Measurements from ENCODE around the gene THBD.

THBD gene

GRCh38 chr20:23094927-23095326, 45.5 kb upstream of the THBD start:
- no peaks in the 10 kb centered on the region for H3K27me3 ChIP-seq (replicated peaks; ENCODE audit: control insufficient read depth, insufficient read depth, low read length)
- no peak for TF ChIP-seq CTCF (IDR thresholded peaks at IDR 0.05; ENCODE audit: insufficient read depth, low read length, poor library complexity, severe bottlenecking)
- H3K36me3 ChIP-seq (ENCODE audit: control insufficient read depth, insufficient read depth, low read length): no peaks in the 10 kb centered on the region
- H3K4me3 ChIP-seq (replicated peaks; ENCODE audit: low read depth, low read length): no peak overlapping the region
- DNase-seq (ENCODE audit: extremely low read depth, insufficient read length): no peak

GRCh38 chr20:23094213-23094896, 44.9 kb upstream of the THBD start:
- Histone ChIP-seq H3K4me3 (replicated peaks; ENCODE audit: low read depth, low read length) (no peak overlapping the region), H3K36me3 (ENCODE audit: control insufficient read depth, insufficient read depth, low read length) (no peaks in the 10 kb centered on the region), H3K27me3 (replicated peaks; ENCODE audit: control insufficient read depth, insufficient read depth, low read length) (no peaks in the 10 kb centered on the region)
- DNase-seq (ENCODE audit: extremely low read depth, insufficient read length): no peak
- no peak for TF ChIP-seq CTCF (IDR thresholded peaks at IDR 0.05; ENCODE audit: insufficient read depth, low read length, poor library complexity, severe bottlenecking)

GRCh38 chr20:23093613-23094012, 44.1 kb upstream of the THBD start:
- H3K27me3 ChIP-seq (replicated peaks; ENCODE audit: control insufficient read depth, insufficient read depth, low read length): no peaks in the 10 kb centered on the region
- H3K4me3 ChIP-seq (replicated peaks; ENCODE audit: low read depth, low read length): no peak overlapping the region
- no peak for TF ChIP-seq CTCF (IDR thresholded peaks at IDR 0.05; ENCODE audit: insufficient read depth, low read length, poor library complexity, severe bottlenecking)
- no peaks in the 10 kb centered on the region for H3K36me3 ChIP-seq (ENCODE audit: control insufficient read depth, insufficient read depth, low read length)
- no peak for DNase-seq (ENCODE audit: extremely low read depth, insufficient read length)

- no peak overlapping the region for H3K4me3 ChIP-seq (replicated peaks; ENCODE audit: low read depth, low read length)
- no peaks in the 10 kb centered on the region for H3K27me3 ChIP-seq (replicated peaks; ENCODE audit: control insufficient read depth, insufficient read depth, low read length)
- no peaks in the 10 kb centered on the region for H3K36me3 ChIP-seq (ENCODE audit: control insufficient read depth, insufficient read depth, low read length)
- TF ChIP-seq CTCF (IDR thresholded peaks at IDR 0.05; ENCODE audit: insufficient read depth, low read length, poor library complexity, severe bottlenecking): no peak
- DNase-seq (ENCODE audit: extremely low read depth, insufficient read length): no peak
Measured at GRCh38 chr20:23092861-23093495, 43.5 kb upstream of the THBD start.

GRCh38 chr20:23092384-23092756, 42.9 kb upstream of the THBD start:
- no peak for TF ChIP-seq CTCF (IDR thresholded peaks at IDR 0.05; ENCODE audit: insufficient read depth, low read length, poor library complexity, severe bottlenecking)
- no peak overlapping the region for H3K4me3 ChIP-seq (replicated peaks; ENCODE audit: low read depth, low read length)
- H3K27me3 ChIP-seq (replicated peaks; ENCODE audit: control insufficient read depth, insufficient read depth, low read length): no peaks in the 10 kb centered on the region
- H3K36me3 ChIP-seq (ENCODE audit: control insufficient read depth, insufficient read depth, low read length): no peaks in the 10 kb centered on the region
- DNase-seq (ENCODE audit: extremely low read depth, insufficient read length): no peak

All from GM06990 (cell line).